Stimulated activated CD8-positive, alpha-beta memory T cell treated with anti-CD3 and anti-CD28 coated beads, Interleukin-4, amount 100 ng/mL, for 48 hours (primary cell): ENCODE data around the gene TMEM204.

Source experiments
- DNase-seq: peaks from one replicate; pipeline ENCODE4 v3.0.0-alpha.2; 2020

TMEM204 gene

GRCh38 chr16:1540556-1540855 lies 7.0 kb downstream of the TMEM204 start:
- no peak for DNase-seq

- no peak for DNase-seq
Measured at GRCh38 chr16:1541293-1542165, 8.1 kb downstream of the TMEM204 start.

GRCh38 chr16:1542166-1542500 lies 8.7 kb downstream of the TMEM204 start:
- no peak for DNase-seq

- no peak for DNase-seq
Measured at GRCh38 chr16:1542533-1542932, 9.1 kb downstream of the TMEM204 start.

- peak; percentile 78 for DNase-seq
Measured at GRCh38 chr16:1543085-1543896, 9.8 kb downstream of the TMEM204 start.

GRCh38 chr16:1545044-1546040 lies 11.9 kb downstream of the TMEM204 start:
- DNase-seq, result no peak

GRCh38 chr16:1546430-1546829 lies 13.0 kb downstream of the TMEM204 start:
- DNase-seq, result no peak

- DNase-seq, result no peak
Measured at GRCh38 chr16:1548233-1548632, 14.8 kb downstream of the TMEM204 start.

- DNase-seq, result no peak
Measured at GRCh38 chr16:1548727-1549126, 15.3 kb downstream of the TMEM204 start.

GRCh38 chr16:1550069-1550468 lies 16.6 kb downstream of the TMEM204 start:
- no peak for DNase-seq

GRCh38 chr16:1550696-1551095 lies 17.2 kb downstream of the TMEM204 start:
- DNase-seq, result no peak

- no peak for DNase-seq
Measured at GRCh38 chr16:1551166-1551565, 17.7 kb downstream of the TMEM204 start.

- DNase-seq, result no peak
Measured at GRCh38 chr16:1552129-1552528, 18.7 kb downstream of the TMEM204 start.

- DNase-seq, result no peak
Measured at GRCh38 chr16:1553946-1554825, 20.7 kb downstream of the TMEM204 start.

GRCh38 chr16:1554826-1555445 lies 21.5 kb downstream of the TMEM204 start:
- DNase-seq, result no peak

GRCh38 chr16:1556254-1556653 lies 22.8 kb downstream of the TMEM204 start:
- DNase-seq, result no peak

- no peak for DNase-seq
Measured at GRCh38 chr16:1557074-1557473, 23.6 kb downstream of the TMEM204 start.

- no peak for DNase-seq
Measured at GRCh38 chr16:1557576-1557975, 24.1 kb downstream of the TMEM204 start.

- DNase-seq, result no peak
Measured at GRCh38 chr16:1559446-1559975, 26.0 kb downstream of the TMEM204 start.

- no peak for DNase-seq
Measured at GRCh38 chr16:1560153-1560552, 26.7 kb downstream of the TMEM204 start.

- no peak for DNase-seq
Measured at GRCh38 chr16:1560866-1561265, 27.4 kb downstream of the TMEM204 start.
